ENCODE measurements around the gene UBFD1.

GRCh38 chr16:23562505-23562904 lies 5.0 kb downstream of the UBFD1 start:
- no peak for TF ChIP-seq POLR2A (IDR thresholded peaks at IDR 0.05)
- TF ChIP-seq CTCF (IDR thresholded peaks at IDR 0.05): no peak
